Ovary (tissue), 3 donors: ENCODE measurements around the gene FNDC5.

Experiments used
- POLR2A ChIP-seq: fragments of 450-650 bp; IDR thresholded peaks from one replicate; pipeline ENCODE4 v1.6.1; 2017; ENCODE audit warnings: antibody characterized with exemption, mild to moderate bottlenecking, moderate library complexity
- TF ChIP-seq, protein P1 (sequence below), 3 donors: fragments of 450-650 bp in 2 of 3; fragments of 200-600 bp in 1 of 3; IDR thresholded peaks; one replicate each; pipeline versions ENCODE4 v1.5.1 to v1.8.0; 2016 to 2022; ENCODE audit warnings: antibody characterized with exemption in 3 of 3, mild to moderate bottlenecking in 1 of 3
- donor health status: DM: no; HTN: no; CAD: no.

DNA sequence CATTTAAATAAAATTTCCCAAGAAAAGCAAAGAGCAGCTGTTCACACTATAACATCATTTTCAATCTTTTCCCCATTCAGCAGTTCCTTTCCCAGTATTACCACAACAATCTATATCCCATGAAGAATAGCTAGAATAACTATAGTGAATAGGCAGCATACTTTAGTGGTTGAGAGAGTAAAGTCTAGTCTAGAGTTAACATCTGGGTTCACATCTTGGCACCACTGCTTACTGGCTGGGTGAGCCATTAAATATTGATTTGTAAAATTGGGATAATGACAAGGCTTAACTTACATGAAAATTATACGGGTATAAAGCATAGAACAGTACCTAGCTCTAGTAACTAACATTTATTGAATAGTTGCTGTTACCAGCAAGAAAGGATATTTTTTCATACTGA is 38.8 kb downstream of the FNDC5 start:
- TF ChIP-seq, protein P1, sequence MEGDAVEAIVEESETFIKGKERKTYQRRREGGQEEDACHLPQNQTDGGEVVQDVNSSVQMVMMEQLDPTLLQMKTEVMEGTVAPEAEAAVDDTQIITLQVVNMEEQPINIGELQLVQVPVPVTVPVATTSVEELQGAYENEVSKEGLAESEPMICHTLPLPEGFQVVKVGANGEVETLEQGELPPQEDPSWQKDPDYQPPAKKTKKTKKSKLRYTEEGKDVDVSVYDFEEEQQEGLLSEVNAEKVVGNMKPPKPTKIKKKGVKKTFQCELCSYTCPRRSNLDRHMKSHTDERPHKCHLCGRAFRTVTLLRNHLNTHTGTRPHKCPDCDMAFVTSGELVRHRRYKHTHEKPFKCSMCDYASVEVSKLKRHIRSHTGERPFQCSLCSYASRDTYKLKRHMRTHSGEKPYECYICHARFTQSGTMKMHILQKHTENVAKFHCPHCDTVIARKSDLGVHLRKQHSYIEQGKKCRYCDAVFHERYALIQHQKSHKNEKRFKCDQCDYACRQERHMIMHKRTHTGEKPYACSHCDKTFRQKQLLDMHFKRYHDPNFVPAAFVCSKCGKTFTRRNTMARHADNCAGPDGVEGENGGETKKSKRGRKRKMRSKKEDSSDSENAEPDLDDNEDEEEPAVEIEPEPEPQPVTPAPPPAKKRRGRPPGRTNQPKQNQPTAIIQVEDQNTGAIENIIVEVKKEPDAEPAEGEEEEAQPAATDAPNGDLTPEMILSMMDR (IDR thresholded peaks at IDR 0.05) = no peak
- TF ChIP-seq POLR2A = no peak
